GM21526 (cell line): Measurements from ENCODE around the gene RAD51B.
"Not testable (repeated sequence)": the region's sequence is repeated elsewhere in the genome, so short reads cannot be mapped to it uniquely, and the experiment has no call there.

Source experiments
- ATAC-seq: cut with Tn5 transposase; IDR thresholded peaks from one replicate; pipeline ENCODE4 v1.9.1; 2021; ENCODE audit warnings: moderate library complexity; ENCODE audit not compliant: unreplicated experiment, low FRiP score

RAD51B gene

GRCh38 chr14:68690089-68690958 is 870.7 kb downstream of the RAD51B start:
- no peak for ATAC-seq

DNA sequence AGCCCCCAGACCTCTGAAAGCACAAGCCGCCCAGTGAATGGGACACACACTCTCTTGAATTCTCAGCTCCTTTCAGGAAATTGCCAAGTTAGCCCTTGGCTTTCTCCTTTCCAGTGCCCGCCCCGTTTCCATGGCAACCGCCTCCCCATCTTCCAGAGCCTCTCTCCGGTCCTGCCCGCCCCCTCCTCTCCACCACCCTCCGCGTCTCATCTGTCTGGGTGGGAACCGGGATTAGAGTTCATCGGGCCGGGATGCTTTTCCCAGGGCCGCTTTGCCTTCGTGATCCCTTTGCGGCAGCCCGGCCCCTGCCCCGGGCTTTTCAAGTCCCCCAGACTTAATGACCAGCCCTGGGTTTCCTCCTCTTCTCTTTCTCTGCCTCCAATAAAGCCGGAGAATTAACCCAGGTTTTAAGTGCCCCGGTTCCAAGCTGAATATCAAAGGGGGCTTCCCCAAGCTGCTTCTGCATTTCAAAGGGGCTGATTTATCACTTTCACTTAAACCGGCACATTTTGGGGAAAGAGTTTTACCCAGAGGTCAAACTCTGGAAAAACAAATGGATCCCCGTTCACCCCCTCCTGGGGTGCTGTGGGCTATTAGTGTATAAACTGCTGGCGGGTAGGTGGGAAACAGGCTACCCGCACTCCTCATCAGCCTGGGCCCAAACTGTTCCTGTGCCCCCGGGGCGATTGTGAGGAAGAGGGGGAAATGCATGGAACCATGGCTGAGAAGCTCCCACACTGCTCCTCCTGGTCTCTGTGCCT is 871.6 kb downstream of the RAD51B start:
- ATAC-seq = no peak

GRCh38 chr14:68691792-68692118 is 872.2 kb downstream of the RAD51B start:
- ATAC-seq = no peak

- no peak for ATAC-seq
Measured at GRCh38 chr14:68692216-68692615, 872.6 kb downstream of the RAD51B start.

GRCh38 chr14:68692916-68693771 is 873.6 kb downstream of the RAD51B start:
- ATAC-seq = no peak

DNA sequence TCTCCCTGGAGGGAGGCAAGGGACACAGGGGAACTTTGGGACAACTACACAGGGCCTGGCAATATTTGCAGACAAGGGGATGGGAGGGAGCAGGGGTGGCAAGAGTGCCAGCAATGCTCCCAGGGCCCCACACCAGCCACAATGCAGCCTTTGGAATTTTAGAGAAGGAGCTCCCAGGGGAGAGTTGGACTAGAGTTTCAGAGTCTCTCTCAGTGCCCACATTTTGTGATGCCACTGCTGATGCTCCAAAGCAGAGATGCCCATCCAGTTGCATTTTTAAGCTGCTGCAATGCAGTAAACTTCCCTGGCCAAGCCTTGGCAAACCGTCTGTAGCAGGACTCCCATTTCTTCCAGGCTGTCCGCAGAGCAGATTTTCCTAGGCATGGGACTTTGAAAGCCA is 874.3 kb downstream of the RAD51B start:
- ATAC-seq = no peak

DNA sequence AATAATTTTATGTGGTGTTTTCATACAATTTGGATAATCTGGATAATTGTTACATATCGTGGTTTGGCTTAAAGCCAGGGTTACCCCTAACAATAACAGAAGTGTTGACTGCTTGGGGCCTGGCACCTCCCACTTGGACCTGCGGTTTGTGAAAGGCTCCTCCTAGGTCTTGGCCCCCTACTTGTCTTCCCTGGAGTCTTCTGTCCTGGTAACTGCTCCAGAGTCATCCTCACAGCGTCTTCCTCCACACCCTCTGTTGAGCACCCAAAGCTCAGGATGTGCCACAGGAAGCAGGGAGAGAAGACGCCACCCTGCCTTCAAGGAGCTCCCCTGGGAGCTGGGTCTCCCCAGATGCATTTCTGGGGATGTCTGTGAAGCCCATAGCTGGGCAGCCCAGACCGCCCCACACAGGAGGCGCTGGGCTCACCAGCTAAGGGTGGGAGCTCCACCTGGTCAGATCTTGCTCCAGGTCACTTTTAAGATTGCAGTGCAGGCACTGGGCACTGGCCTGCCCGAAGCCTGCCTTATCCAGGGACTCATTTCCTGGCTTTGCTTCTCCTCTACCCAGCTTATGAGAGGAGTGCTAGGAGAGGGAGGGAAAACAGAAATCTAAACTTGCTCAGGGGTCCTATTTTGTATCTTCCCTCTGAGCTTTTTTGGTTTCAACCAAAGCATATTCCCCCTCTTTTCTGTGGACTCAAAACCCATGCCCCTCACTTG is 875.1 kb downstream of the RAD51B start:
- no peak for ATAC-seq

- ATAC-seq = peak; percentile 74
Measured at GRCh38 chr14:68695326-68695768, 875.8 kb downstream of the RAD51B start.

GRCh38 chr14:68695856-68696255 is 876.3 kb downstream of the RAD51B start:
- ATAC-seq = no peak

DNA sequence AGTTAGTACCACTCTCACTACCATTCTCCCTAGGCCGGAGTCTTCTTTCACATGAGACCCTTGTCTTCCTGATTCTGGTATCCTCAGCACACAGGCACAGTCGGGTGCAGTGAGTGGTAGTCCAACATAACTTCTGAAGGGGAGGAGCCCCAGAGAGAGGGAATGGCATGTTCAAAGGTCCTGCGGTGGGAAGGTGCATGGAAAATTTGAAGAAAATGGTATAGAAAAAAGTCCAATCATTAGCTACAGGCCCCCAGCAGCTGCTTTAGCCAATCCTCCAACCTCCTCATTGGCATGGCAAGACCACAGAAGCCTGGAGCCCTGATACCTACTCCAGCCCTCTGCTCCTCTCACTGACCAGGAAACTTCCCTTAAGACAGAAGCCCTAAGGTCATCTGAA is 876.7 kb downstream of the RAD51B start:
- no peak for ATAC-seq

GRCh38 chr14:68696721-68697495 is 877.3 kb downstream of the RAD51B start:
- no peak for ATAC-seq

GRCh38 chr14:68698773-68699172 is 879.2 kb downstream of the RAD51B start:
- not testable (repeated sequence) for ATAC-seq

- ATAC-seq = no peak
Measured at GRCh38 chr14:68701001-68701741, 881.6 kb downstream of the RAD51B start.

GRCh38 chr14:68702135-68702534 is 882.6 kb downstream of the RAD51B start:
- no peak for ATAC-seq

- no peak for ATAC-seq
Measured at GRCh38 chr14:68702578-68702977, 883.0 kb downstream of the RAD51B start.

GRCh38 chr14:68703093-68703492 is 883.5 kb downstream of the RAD51B start:
- ATAC-seq = no peak

GRCh38 chr14:68704736-68705720 is 885.4 kb downstream of the RAD51B start:
- no peak for ATAC-seq
